ENCODE measurements around the gene ZNF83.
"Not testable (repeated sequence)": the region's sequence is repeated elsewhere in the genome, so short reads cannot be mapped to it uniquely, and the experiment has no call there.

Gene ZNF83

DNA sequence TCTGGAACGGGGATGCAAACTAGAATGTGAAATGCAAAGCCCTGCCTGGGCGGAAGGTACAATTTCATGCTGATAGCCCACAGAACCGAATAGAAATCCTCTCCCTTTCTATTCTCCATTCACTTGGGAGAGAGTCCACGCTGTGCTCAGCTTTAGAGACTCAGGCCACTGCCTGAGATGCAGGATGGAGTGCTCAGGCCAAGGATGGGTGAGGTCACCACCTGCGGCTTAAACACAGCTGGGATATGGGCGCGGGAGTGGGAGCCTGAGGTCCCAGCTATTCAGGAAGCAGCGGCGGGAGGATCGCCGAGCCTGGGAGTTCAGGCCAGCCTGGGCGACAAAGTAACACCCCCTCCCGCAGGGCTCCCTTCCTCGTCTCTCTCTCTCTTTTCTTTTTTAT, 446 bp upstream of the ZNF83 start:
- DNase-seq, result no peak

GRCh38 chr19:52635786-52636570, 2.2 kb downstream of the ZNF83 start:
- no peak for DNase-seq

DNA sequence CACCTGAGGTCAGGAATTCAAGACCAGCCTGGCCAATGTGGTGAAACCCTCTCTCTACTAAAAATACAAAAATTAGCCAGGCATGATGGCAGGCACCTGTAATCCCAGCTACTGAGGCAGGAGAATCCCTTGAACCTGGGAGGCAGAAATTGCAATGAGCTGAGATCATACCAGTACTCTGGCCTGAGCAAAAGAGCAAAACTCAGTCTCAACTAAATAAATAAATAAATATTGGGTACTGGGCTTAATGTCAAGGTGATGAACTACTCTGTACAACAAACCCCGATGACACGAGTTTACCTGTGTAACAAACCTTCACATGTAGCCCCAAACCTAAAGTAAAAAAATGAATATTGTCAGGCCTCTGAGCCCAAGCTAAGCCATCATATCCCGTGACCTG, 10.7 kb downstream of the ZNF83 start:
- not testable (repeated sequence) for DNase-seq

DNA sequence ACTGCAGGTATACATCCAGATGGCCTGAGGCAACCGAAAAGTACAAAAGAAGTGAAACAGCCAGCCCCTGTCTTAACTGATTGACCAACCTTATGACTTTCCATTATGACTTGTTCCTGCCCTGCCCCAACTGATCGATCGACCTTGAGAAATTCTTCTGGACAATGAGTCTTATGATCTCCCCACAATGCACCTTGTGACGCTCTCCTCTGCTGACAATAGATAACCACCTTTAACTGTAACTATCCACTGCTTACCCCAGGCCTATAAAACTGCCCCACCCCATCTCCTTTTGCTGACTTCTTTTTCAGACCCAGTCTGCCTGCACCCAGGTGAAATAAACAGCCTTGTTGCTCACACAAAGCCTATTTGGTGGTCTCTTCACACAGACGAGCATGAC, 11.2 kb downstream of the ZNF83 start:
- DNase-seq, result no peak

- DNase-seq, result no peak
These were observed 15.9 kb downstream of the ZNF83 start for GRCh38 chr19:52622261-52622660.

DNA sequence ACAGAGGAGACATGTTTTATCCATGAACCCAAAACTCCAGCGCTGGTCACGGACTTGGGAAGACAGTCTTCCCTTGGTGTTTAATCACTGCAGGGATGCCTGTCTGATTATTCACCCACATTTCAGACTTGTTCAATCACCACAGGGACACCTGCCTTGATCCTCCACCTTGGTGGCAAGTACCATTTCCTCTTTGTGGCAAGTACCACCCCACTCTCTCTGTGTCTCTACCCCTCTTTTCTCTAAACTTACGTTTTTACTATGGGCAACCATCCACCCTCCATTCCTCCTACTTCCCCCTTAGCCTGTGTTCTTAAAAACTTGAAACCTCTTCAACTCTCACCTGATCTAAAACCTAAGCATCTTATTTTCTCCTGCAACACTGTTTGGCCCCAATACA, 16.8 kb downstream of the ZNF83 start:
- DNase-seq, result no peak

DNA sequence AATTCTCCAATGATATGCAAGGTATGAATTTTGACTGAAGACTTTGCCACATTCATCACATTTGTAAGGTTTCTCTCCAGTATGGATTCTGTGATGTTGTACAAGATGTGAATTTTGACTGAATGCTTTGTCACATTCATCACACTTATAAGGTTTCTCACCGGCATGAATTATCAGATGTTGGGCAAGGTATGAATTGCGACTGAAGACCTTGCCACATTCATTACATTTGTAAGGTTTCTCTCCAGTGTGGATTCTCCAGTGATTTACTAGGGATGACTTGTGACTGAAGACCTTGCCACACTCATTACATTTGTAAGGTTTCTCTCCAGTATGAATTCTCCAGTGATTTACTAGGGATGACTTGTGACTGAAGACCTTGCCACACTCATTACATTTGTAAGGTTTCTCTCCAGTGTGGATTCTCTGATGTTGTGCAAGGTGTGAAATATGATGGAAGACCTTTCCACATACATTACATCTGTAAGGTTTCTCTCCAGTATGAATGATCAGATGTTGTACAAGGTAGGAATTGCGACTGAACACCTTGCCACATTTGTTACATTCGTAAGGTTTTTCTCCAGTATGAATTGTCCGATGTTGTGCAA, 24.8 kb downstream of the ZNF83 start:
- no peak for DNase-seq

- DNase-seq, result no peak
These were observed 34.5 kb downstream of the ZNF83 start for GRCh38 chr19:52603558-52604207.

DNA sequence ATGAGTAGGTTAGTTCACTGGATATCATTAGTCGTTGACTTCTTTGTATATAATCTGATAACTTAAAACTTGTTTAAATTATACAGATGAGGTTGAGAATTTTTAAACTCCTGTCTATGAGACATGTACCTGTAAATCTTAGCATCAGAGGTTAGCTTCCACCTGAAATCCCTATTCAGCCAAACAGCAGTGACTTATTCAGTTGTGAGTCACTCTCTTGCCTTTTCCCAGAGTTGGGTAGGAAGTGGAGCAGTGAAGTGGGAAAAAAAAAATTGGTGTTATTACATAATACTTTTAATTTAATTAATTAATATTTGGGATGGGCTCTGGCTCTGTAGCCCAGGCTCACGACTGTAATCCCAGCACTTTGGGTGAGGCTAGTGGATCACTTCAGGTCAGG, 35.2 kb downstream of the ZNF83 start:
- DNase-seq, result no peak

- not testable (repeated sequence) for DNase-seq
These were observed 36.2 kb downstream of the ZNF83 start for GRCh38 chr19:52601974-52602366.

DNA sequence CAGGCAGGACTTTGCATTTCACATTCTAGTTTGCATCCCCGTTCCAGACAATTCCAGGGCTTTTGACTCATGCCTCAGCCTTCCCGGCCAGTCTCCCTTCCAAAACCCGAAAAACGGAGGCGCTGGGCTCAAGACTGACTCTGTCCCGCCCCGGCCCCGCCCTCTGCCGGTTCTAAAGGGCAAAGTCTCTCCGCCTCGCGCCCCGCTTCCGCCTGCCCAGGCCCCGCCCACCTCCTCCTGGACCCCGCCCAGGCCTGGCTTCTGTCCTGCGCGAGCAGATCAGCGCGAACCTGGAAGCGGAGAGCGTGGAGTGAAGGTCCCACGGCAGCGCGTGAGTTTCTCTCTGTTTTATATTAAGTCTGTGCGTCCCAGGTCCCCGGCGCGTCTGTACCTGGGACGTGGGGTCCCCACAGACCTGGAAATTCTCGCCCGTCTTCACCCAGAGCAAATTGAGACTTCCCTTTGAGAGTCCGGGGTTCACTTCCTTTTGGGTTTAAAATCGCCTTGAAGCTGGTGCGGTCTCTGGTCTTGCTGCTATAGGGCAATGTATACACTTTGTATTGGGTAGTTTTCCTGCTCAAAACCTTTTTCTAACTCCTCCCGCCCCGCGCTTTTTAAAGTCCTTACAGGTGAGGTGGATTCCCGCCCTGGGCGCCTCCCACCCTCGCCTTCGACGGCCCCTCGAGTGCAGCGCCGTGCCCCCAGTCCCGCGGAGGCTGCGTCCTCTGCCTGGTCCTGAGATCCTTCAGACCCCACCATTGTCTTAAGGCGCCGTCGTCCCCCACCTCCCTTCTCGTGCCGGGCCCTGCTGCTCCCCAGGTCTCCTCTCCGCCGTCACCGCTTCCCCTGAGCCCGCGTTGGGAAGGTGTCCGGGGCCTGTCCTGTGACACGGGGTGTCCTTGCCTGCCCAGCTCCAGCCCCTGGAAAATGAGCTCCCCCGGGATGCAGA, 36.9 kb downstream of the ZNF83 start:
- peak; percentile 97 for DNase-seq

DNA sequence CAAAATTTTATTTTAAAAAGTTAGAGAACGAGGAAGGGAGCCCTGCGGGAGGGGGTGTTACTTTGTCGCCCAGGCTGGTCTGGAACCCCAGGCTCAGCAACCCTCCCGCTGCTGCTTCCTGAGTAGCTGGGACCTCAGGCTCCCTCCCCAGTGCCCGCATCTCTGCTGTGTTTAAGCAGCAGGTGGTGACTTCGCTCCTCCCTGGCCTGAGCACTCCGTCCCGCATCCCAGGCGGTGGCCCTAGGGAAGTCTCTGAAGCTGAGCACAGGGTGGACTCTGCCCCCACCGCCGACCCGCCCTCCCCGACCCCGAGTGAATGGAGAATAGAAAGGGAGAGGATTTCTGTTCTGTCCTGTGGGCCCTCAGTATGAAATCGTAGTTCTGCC, 37.5 kb downstream of the ZNF83 start:
- peak; percentile 30 for DNase-seq

- no peak for DNase-seq
These were observed 38.9 kb downstream of the ZNF83 start for GRCh38 chr19:52599241-52599640.

DNA sequence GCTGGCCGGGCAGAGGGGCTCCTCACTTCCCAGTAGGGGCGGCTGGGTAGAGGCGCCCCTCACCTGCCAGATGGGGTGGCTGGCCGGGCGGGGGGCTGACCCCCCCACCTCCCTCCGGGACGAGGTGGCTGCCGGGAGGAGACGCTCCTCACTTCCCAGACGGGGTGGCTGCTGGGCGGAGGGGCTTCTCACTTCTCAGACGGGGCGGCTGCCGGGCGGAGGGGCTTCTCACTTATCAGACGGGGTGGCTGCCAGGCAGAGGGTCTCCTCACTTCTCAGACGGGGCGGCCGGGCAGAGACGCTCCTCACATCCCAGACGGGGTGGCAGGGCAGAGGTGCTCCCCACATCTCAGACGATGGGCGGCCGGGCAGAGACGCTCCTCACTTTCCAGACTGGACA, 44.7 kb downstream of the ZNF83 start:
- not testable (repeated sequence) for DNase-seq

GRCh38 chr19:52592301-52592700, 45.9 kb downstream of the ZNF83 start:
- no peak for DNase-seq

GRCh38 chr19:52590728-52591127, 47.4 kb downstream of the ZNF83 start:
- DNase-seq, result no peak

DNA sequence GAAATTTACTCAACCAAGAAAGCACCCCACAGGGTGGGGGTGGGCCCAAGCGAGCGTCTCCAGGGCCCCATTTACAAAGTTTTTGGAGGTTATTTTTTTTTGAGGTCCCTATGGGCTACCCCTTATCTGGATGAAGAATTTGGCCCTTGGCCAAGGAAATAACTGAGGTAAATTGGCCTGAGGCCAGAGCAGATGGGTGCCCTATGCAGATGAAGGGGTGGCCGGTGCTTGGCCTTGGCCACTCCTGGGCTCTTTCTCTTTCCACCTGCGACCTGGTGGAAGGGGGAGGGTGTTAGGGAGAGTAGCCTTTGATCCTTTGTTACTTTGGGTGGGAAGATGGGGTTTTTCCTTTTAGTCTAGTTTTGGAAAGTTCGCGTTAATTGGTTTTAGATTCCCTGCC, 52.6 kb downstream of the ZNF83 start:
- DNase-seq, result no peak

GRCh38 chr19:52584736-52585440, 53.3 kb downstream of the ZNF83 start:
- DNase-seq, result no peak

GRCh38 chr19:52570000-52570861, 67.9 kb downstream of the ZNF83 start, which contains the start of gene ZNF701:
Gene ZNF701, plus strand, starts transcription at chr19:52570287. Its CDS starts 3,861 bp downstream, at chr19:52574148.
- peak; percentile 97 for DNase-seq

GRCh38 chr19:52569638-52569999, 68.5 kb downstream of the ZNF83 start:
- DNase-seq, result not testable (repeated sequence)

GRCh38 chr19:52567921-52568320, 70.2 kb downstream of the ZNF83 start:
- no peak for DNase-seq
